K562 (cell line): ENCODE results near the gene DRGX. TPM values are rescaled to one million over a fixed set of nuclear protein-coding genes. Genes with fewer than 3 reads are reported as not detected.

Experiments
- AFF1 ChIP-seq, 2 experiments: fragments of 450-650 bp; IDR thresholded peaks; 2 replicates each; pipeline ENCODE4 v1.6.1; 2018; ENCODE audit warnings: mild to moderate bottlenecking in 2 of 2, low read depth in 1 of 2; ENCODE audit not compliant: partially characterized antibody in 2 of 2
- CBX8 ChIP-seq: fragments of 200-600 bp; sonication (generic); IDR thresholded peaks from 2 replicates; pipeline ENCODE4 v1.6.1; 2012; ENCODE audit warnings: borderline replicate concordance, mixed run types, low read depth, mild to moderate bottlenecking, moderate library complexity, mixed read lengths, low read length, control low read depth, inconsistent platforms; ENCODE audit not compliant: poor library complexity, severe bottlenecking; ENCODE audit errors: extremely low read depth
- CXXC5 ChIP-seq: fragments of 250-450 bp; sonication (Bioruptor Pico); IDR thresholded peaks from 2 replicates; pipeline ENCODE4 v1.8.0; 2022; ENCODE audit warnings: inconsistent platforms, mild to moderate bottlenecking, moderate library complexity
- E2F5 ChIP-seq: sonication (generic); formaldehyde crosslinking; IDR thresholded peaks from 2 replicates; pipeline ENCODE4 v1.8.0; 2022; ENCODE audit warnings: mild to moderate bottlenecking, missing genetic modification reagents
- FIP1L1 ChIP-seq: fragments of 200-400 bp; formaldehyde crosslinking; IDR thresholded peaks from 2 replicates; pipeline ENCODE4 v1.6.1; 2018; ENCODE audit warnings: mild to moderate bottlenecking, low read depth, low read length; ENCODE audit not compliant: poor library complexity, severe bottlenecking
- JUN ChIP-seq, 2 experiments: sonication (generic) in 1 of 2; formaldehyde crosslinking in 1 of 2; IDR thresholded peaks; 2 replicates each; pipeline versions ENCODE4 v1.6.1 to v1.8.0; 2012 to 2022; ENCODE audit warnings: borderline replicate concordance in 2 of 2, mild to moderate bottlenecking in 2 of 2, improper control_type of control experiment in 1 of 2, low read depth in 1 of 2, low read length in 1 of 2, missing genetic modification reagents in 1 of 2
- JUND ChIP-seq, 2 experiments: IDR thresholded peaks; 2 replicates in 1 of 2; 3 replicates in 1 of 2; pipeline ENCODE4 v1.6.1; 2011; ENCODE audit warnings: borderline replicate concordance in 2 of 2, low read depth in 2 of 2, low read length in 2 of 2, improper control_type of control experiment in 1 of 2, missing biosample characterization in 1 of 2, missing genetic modification characterization in 1 of 2, missing genetic modification reagents in 1 of 2
- KDM4B ChIP-seq, 2 experiments: fragments of 450-650 bp in 1 of 2; sonication (generic) in 1 of 2; IDR thresholded peaks; 2 replicates each; pipeline ENCODE4 v1.6.1; 2016 to 2017; ENCODE audit warnings: borderline replicate concordance in 2 of 2, antibody characterized with exemption in 1 of 2, low read depth in 1 of 2, mild to moderate bottlenecking in 1 of 2
- MED1 ChIP-seq: sonication (generic); formaldehyde crosslinking; IDR thresholded peaks from 2 replicates; pipeline ENCODE4 v1.8.1; 2023; ENCODE audit warnings: missing genetic modification reagents, borderline replicate concordance
- NCOA1 ChIP-seq: fragments of 450-650 bp; IDR thresholded peaks from 2 replicates; pipeline ENCODE4 v1.6.1; 2016; ENCODE audit warnings: low read depth
- PHTF2 ChIP-seq: fragments of 250-450 bp; sonication (Bioruptor Pico); IDR thresholded peaks from 2 replicates; pipeline ENCODE4 v1.5.0; 2021; ENCODE audit warnings: mild to moderate bottlenecking
- RBFOX2 ChIP-seq: fragments of 200-400 bp; formaldehyde crosslinking; IDR thresholded peaks from 2 replicates; pipeline ENCODE4 v1.6.1; 2017; ENCODE audit warnings: low read depth, mild to moderate bottlenecking, low read length, moderate library complexity
- RNF2 ChIP-seq: sonication (generic); IDR thresholded peaks from 2 replicates; pipeline ENCODE4 v1.6.1; 2016
- TAF1 ChIP-seq: IDR thresholded peaks from 2 replicates; pipeline ENCODE4 v1.6.1; 2011; ENCODE audit warnings: mild to moderate bottlenecking, low read length, moderate library complexity; ENCODE audit not compliant: insufficient read depth, control insufficient read depth, severe bottlenecking; ENCODE audit errors: extremely low read depth
- XRCC4 ChIP-seq: IDR thresholded peaks from one replicate; pipeline ENCODE4 v1.6.1; 2011; ENCODE audit not compliant: insufficient read depth, insufficient read length; ENCODE audit errors: extremely low read depth
- YY1 ChIP-seq, 3 experiments: IDR thresholded peaks; 2 replicates each; pipeline ENCODE4 v1.6.1; 2011; ENCODE audit warnings: low read length in 2 of 3, mild to moderate bottlenecking in 2 of 3, moderate library complexity in 2 of 3, borderline replicate concordance in 1 of 3, control low read depth in 1 of 3, low read depth in 1 of 3; ENCODE audit not compliant: insufficient read depth in 3 of 3, insufficient replicate concordance in 2 of 3, control insufficient read depth in 1 of 3, insufficient read length in 1 of 3; ENCODE audit errors: extremely low read depth in 1 of 3
- ZBTB7A ChIP-seq: IDR thresholded peaks from 2 replicates; pipeline ENCODE4 v1.6.1; 2011; ENCODE audit warnings: low read depth, mild to moderate bottlenecking, low read length, moderate library complexity, borderline replicate concordance; ENCODE audit not compliant: control insufficient read depth
- polyA plus RNA-seq, 8 experiments: library from polyadenylated mRNA; depleted of rRNA in 4 of 8; stranded (reverse) in 5 of 8; unstranded in 3 of 8; fragments of >200 nt; fragmentation: Nextera tagmentation in 2 of 8; fragmentation: Illumina TruSeq in 1 of 8; extraction: Ambion mirVana in 2 of 8; extraction: Trizol in 1 of 8; gene quantifications; 2 replicates each; pipeline versions ENCODE4 v1.2.1 to v1.2.3, GENCODE V29; 2011 to 2014; ENCODE audit warnings: inconsistent platforms in 1 of 8, missing spikeins in 1 of 8
- total RNA-seq, 7 experiments: library from RNA; depleted of rRNA in 6 of 7; stranded (reverse); fragments of >200 nt in 6 of 7; fragmentation: Illumina TruSeq in 2 of 7; extraction: Trizol in 2 of 7; gene quantifications; 2 replicates each; pipeline versions ENCODE4 v1.2.1 to v1.2.3, GENCODE V29; 2011 to 2021; ENCODE audit warnings: low replicate concordance in 1 of 7

DRGX gene
- total and polyA plus RNA-seq, 9 of the 15 experiments (the other 6 are each of a cell fraction or from before 2014, with no cell fraction given), result not detected

DNA sequence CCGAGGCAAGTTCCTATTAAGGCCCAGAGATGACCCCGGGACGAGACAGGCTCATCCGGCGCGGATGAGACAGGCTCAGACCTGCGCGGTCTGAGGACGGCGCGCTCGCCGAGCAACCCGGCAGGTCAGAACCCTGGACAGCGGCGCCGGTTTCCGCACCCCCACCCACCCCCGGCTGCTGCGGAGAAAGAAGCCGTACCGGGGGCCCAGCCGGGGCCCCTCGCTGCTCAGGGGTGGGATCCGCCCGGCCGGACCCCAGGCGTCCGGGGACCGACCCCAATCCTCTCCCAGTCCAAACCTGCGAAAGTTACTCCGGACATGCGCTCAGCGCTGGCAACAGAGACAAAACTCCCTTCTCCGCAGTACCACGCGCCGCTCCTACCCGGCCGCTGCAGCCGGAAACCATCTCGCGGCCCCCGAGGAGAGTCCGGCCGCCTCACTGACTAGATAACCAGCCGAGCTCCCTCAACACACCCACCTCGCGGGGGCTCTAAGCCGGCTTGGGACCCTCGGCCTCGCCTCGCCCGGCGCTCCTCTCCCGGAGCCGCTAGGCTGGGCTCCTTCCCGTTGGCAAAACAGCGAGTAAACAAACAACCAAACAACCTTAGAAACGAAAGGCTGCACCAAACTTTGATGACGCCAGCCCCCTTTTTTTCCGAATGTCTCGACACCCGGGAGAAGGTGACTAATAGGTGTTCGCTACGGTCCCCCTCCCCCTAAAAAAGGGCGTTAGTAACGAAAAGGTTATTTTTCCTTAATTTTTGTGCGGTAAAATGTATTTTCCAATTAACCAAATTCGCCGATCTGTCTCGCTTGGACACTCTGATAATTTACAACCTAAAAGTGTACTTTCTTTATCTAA is 2.3 kb upstream of the DRGX start (continued):
- TF ChIP-seq MED1 (CRISPR knock-in tag) (no peak), E2F5 (CRISPR knock-in tag) (0 out of 2 replicates have a peak, but pooled peaks have one; percentile 59), RNF2 (no peak), RBFOX2 (0 out of 2 replicates have a peak, but pooled peaks have one; percentile 23), ZBTB7A (peak; percentile 30; the same call in 1 of the 2 replicates), CXXC5 (CRISPR knock-in tag) (peak; percentile 65), YY1 (IDR thresholded peaks at IDR 0.05; ENCODE audit: borderline replicate concordance in 1 of 3, control insufficient read depth in 1 of 3, extremely low read depth in 1 of 3, insufficient read depth in 3 of 3, insufficient read length in 1 of 3, insufficient replicate concordance in 2 of 3, low read depth in 1 of 3, low read length in 2 of 3) (no peak), TAF1 (no peak), JUN (IDR thresholded peaks at IDR 0.05; ENCODE audit: borderline replicate concordance, low read depth, low read length) (no peak), JUN (CRISPR knock-in tag; IDR thresholded peaks at IDR 0.05; ENCODE audit: borderline replicate concordance) (no peak), AFF1 (IDR thresholded peaks at IDR 0.05; ENCODE audit: low read depth in 1 of 2, partially characterized antibody in 2 of 2) (peak in 1 of 2 experiments; percentile 64), FIP1L1 (peak; percentile 47), PHTF2 (CRISPR knock-in tag) (no peak), KDM4B (IDR thresholded peaks at IDR 0.05; ENCODE audit: borderline replicate concordance in 2 of 2, low read depth in 1 of 2) (no peak), XRCC4 (no peak), JUND (IDR thresholded peaks at IDR 0.05; ENCODE audit: borderline replicate concordance, low read depth, low read length) (no peak), JUND (tag; IDR thresholded peaks at IDR 0.05; ENCODE audit: borderline replicate concordance, low read depth, low read length) (no peak), NCOA1 (0 out of 2 replicates have a peak, but pooled peaks have one; percentile 18), CBX8 (peak; percentile 86)
